ENCODE measurements around the gene CDK11B. TPM values are rescaled to one million over a fixed set of nuclear protein-coding genes. Genes with fewer than 3 reads are reported as not detected.
"Not testable (repeated sequence)": the region's sequence is repeated elsewhere in the genome, so short reads cannot be mapped to it uniquely, and the experiment has no call there.

The CDK11B gene
- total RNA-seq, 1 donor from 2014 or later, result 27.9 TPM

GRCh38 chr1:1605034-1605591 is 53.7 kb downstream of the CDK11B start:
- DNase-seq (ENCODE audit: low spot score) (no peak), ATAC-seq (no peak)
- intact Hi-C loops (cut with DNase I), result no loop called here

- intact Hi-C loops (cut with DNase I), result no loop called here
- DNase-seq (ENCODE audit: low spot score) (no peak), ATAC-seq (no peak)
Measured at GRCh38 chr1:1604374-1605033, 54.3 kb downstream of the CDK11B start.

- intact Hi-C loops (cut with DNase I), result no loop called here
- no peak for ATAC-seq
Measured at GRCh38 chr1:1603671-1604373, 55.0 kb downstream of the CDK11B start.

GRCh38 chr1:1602968-1603506 is 55.8 kb downstream of the CDK11B start:
- DNase-seq (ENCODE audit: low spot score) (no peak), ATAC-seq (no peak)
- intact Hi-C loops (cut with DNase I), result no loop called here

More at GRCh38 chr1:1603671-1604373, 55.0 kb downstream of the CDK11B start:
- DNase-seq (ENCODE audit: low spot score), result no peak

- DNase-seq (ENCODE audit: low spot score), result no peak
- intact Hi-C loops (cut with DNase I), result no loop called here
- no peak for ATAC-seq
Measured at GRCh38 chr1:1602304-1602967, 56.4 kb downstream of the CDK11B start.

- DNase-seq (ENCODE audit: low spot score), result no peak
- intact Hi-C loops (cut with DNase I), result no loop called here
- ATAC-seq, result no peak
Measured at GRCh38 chr1:1601564-1602303, 57.1 kb downstream of the CDK11B start.

GRCh38 chr1:1600861-1601563 is 57.8 kb downstream of the CDK11B start:
- ATAC-seq (no peak), DNase-seq (ENCODE audit: low spot score) (no peak)
- intact Hi-C loops (cut with DNase I), result no loop called here

GRCh38 chr1:1599935-1600860 is 58.6 kb downstream of the CDK11B start, which contains the start of gene FNDC10:
TSS of gene FNDC10 (minus strand) at chr1:1600135. CDS start at chr1:1600015, 120 bp downstream.
- no peak for DNase-seq (ENCODE audit: low spot score)
- intact Hi-C loops (cut with DNase I), result no loop called here
- no peak for ATAC-seq

- DNase-seq (ENCODE audit: low spot score) (no peak), ATAC-seq (no peak)
- intact Hi-C loops (cut with DNase I), result no loop called here
Measured at GRCh38 chr1:1599030-1599934, 59.5 kb downstream of the CDK11B start.

- DNase-seq (ENCODE audit: low spot score) (no peak), ATAC-seq (no peak)
- intact Hi-C loops (cut with DNase I), result no loop called here
Measured at GRCh38 chr1:1598720-1599029, 60.1 kb downstream of the CDK11B start.

- intact Hi-C loops (cut with DNase I), result no loop called here
- ATAC-seq, result no peak
- no peak for DNase-seq (ENCODE audit: low spot score)
Measured at GRCh38 chr1:1598051-1598719, 60.6 kb downstream of the CDK11B start.

GRCh38 chr1:1597275-1597930 is 61.4 kb downstream of the CDK11B start:
- no peak for DNase-seq (ENCODE audit: low spot score)
- ATAC-seq, result no peak
- intact Hi-C loops (cut with DNase I), result no loop called here

- ATAC-seq, result no peak
- intact Hi-C loops (cut with DNase I), result no loop called here
- no peak for DNase-seq (ENCODE audit: low spot score)
Measured at GRCh38 chr1:1596493-1597274, 62.1 kb downstream of the CDK11B start.

- DNase-seq (ENCODE audit: low spot score); ATAC-seq; intact Hi-C loops (cut with DNase I): not testable (repeated sequence)
Measured at GRCh38 chr1:1595341-1595740, 63.5 kb downstream of the CDK11B start.

Data from sciatic nerve (tissue), 2 donors.